B cell (primary cell): ENCODE results near the gene PPL. TPM values are rescaled to one million over a fixed set of nuclear protein-coding genes. Genes with fewer than 3 reads are reported as not detected.

Experiments used
- ATAC-seq: fragments of 200-7000 bp; cut with Tn5 transposase; one replicate; pipeline ENCODE4 v1.10.0; 2021; ENCODE audit warnings: low read depth, mild to moderate bottlenecking, moderate number of reproducible peaks, moderate library complexity
- CTCF ChIA-PET: fragments of 350-600 bp; sonication (Branson Sonifier 250); formaldehyde crosslinking; loops from one replicate; lab custom pipeline; 2021; ENCODE audit warnings: antibody characterized with exemption, inconsistent platforms; lab: Charles Lee
- POLR2A ChIA-PET: fragments of 350-600 bp; sonication (Branson Sonifier 250); formaldehyde crosslinking; loops from one replicate; lab custom pipeline; 2021; ENCODE audit warnings: antibody characterized with exemption; lab: Charles Lee
- DNase-seq: peaks from one replicate; pipeline ENCODE4 v3.0.0; 2013
- H2AFZ ChIP-seq: 2 replicates; pipeline ENCODE4 v1.6.1; 2012; ENCODE audit warnings: mild to moderate bottlenecking, low read depth, low read length; ENCODE audit not compliant: insufficient read depth, poor library complexity, severe bottlenecking
- H3K27ac ChIP-seq, 2 donors: 1 replicate in 1 of 2; 2 replicates in 1 of 2; pipeline ENCODE4 v1.5.1; 2012 to 2013; ENCODE audit warnings: low read length in 2 of 2, mild to moderate bottlenecking in 2 of 2, moderate library complexity in 1 of 2
- H3K27me3 ChIP-seq, 4 experiments: fragments of 200-600 bp in 1 of 4; sonication (generic) in 1 of 4; replicated peaks in 1 of 4; 1 replicate in 2 of 4; 2 replicates in 2 of 4; pipeline versions ENCODE4 v1.6.1 to v1.7.0; 2013 to 2016; ENCODE audit warnings: low read length in 3 of 4, mild to moderate bottlenecking in 2 of 4, mixed read lengths in 1 of 4, moderate library complexity in 1 of 4; ENCODE audit not compliant: insufficient read depth in 4 of 4, control insufficient read depth in 3 of 4; ENCODE audit errors: control extremely low read depth in 1 of 4
- H3K36me3 ChIP-seq, 2 experiments: replicated peaks in 1 of 2; 1 replicate in 1 of 2; 2 replicates in 1 of 2; pipeline versions ENCODE4 v1.6.1 to v1.7.1; 2013; ENCODE audit warnings: low read length in 1 of 2; ENCODE audit not compliant: insufficient read depth in 2 of 2, control insufficient read depth in 1 of 2; ENCODE audit errors: control extremely low read depth in 1 of 2, extremely low read depth in 1 of 2
- H3K4me1 ChIP-seq, 2 donors: fragments of 200-600 bp in 1 of 2; sonication (generic) in 1 of 2; 1 replicate in 1 of 2; 2 replicates in 1 of 2; pipeline versions ENCODE4 v1.5.1 to v1.6.1; 2013 to 2017; ENCODE audit warnings: low read length in 2 of 2; ENCODE audit not compliant: control insufficient read depth in 2 of 2, insufficient read depth in 2 of 2
- H3K4me2 ChIP-seq: replicated peaks from 2 replicates; pipeline ENCODE3; 2012; ENCODE audit warnings: mild to moderate bottlenecking, low read depth, low read length; ENCODE audit not compliant: poor library complexity, severe bottlenecking
- H3K4me3 ChIP-seq, 5 experiments: fragments of 200-600 bp in 1 of 5; sonication (generic) in 1 of 5; 1 replicate in 3 of 5; 2 replicates in 2 of 5; pipeline versions ENCODE4 v1.5.1 to v1.7.0; 2011 to 2016; ENCODE audit warnings: low read length in 4 of 5, mild to moderate bottlenecking in 4 of 5, low read depth in 2 of 5, control low read depth in 1 of 5, moderate library complexity in 1 of 5; ENCODE audit not compliant: insufficient read depth in 1 of 5; ENCODE audit errors: control extremely low read depth in 1 of 5, extremely low read depth in 1 of 5
- H3K79me2 ChIP-seq: fragments of 200-600 bp; sonication (generic); one replicate; pipeline ENCODE4 v1.6.0; 2016; ENCODE audit warnings: low read length; ENCODE audit not compliant: control insufficient read depth, insufficient read depth
- H3K9ac ChIP-seq: fragments of 200-600 bp; sonication (generic); 2 replicates; pipeline ENCODE4 v1.6.1; 2017; ENCODE audit warnings: mild to moderate bottlenecking, low read length, moderate library complexity
- H3K9me3 ChIP-seq, 3 donors: one replicate each; pipeline versions ENCODE4 v1.6.1 to v1.7.1; 2013; ENCODE audit warnings: low read length in 2 of 3; ENCODE audit not compliant: control insufficient read depth in 2 of 3, insufficient read depth in 1 of 3; ENCODE audit errors: control extremely low read depth in 1 of 3
- H4K20me1 ChIP-seq: 2 replicates; pipeline ENCODE4 v1.6.0; 2012; ENCODE audit warnings: mild to moderate bottlenecking, low read length; ENCODE audit not compliant: insufficient read depth, control insufficient read depth, poor library complexity, severe bottlenecking
- H3K27ac Mint-ChIP-seq: one replicate; pipeline ENCODE4 v1.8.0; 2021; ENCODE audit warnings: mixed read lengths
- H3K27me3 Mint-ChIP-seq: one replicate; pipeline ENCODE4 v1.8.0; 2021; ENCODE audit warnings: mixed read lengths
- H3K4me1 Mint-ChIP-seq: one replicate; pipeline ENCODE4 v1.8.0; 2021; ENCODE audit warnings: mixed read lengths
- H3K4me3 Mint-ChIP-seq: one replicate; pipeline ENCODE4 v1.8.0; 2021; ENCODE audit warnings: mixed read lengths
- H3K9me3 Mint-ChIP-seq: one replicate; pipeline ENCODE4 v1.8.0; 2022; ENCODE audit warnings: mixed read lengths; ENCODE audit not compliant: insufficient read depth
- EZH2 ChIP-seq: IDR thresholded peaks from 2 replicates; pipeline ENCODE4 v1.6.1; 2012; ENCODE audit warnings: borderline replicate concordance, low read depth, mild to moderate bottlenecking, moderate library complexity, low read length; ENCODE audit not compliant: insufficient read depth, poor library complexity, severe bottlenecking
- WGBS: methylation state at CpG from one replicate; pipeline ENCODE4 v1.1.5; 2013; ENCODE audit warnings: missing lambda C conversion rate; ENCODE audit not compliant: insufficient coverage; 5-methylcytosine and 5-hydroxymethylcytosine counted together
- intact Hi-C: fragments of 100-400 bp; cut with micrococcal nuclease; formaldehyde crosslinking; loops from one replicate; pipeline ENCODE4 v1.10.0; 2022
- polyA plus RNA-seq: library from polyadenylated mRNA; depleted of rRNA; stranded (reverse); fragments of >200 nt; gene quantifications from 2 replicates; pipeline ENCODE4 v1.2.3, GENCODE V29; 2012
- total RNA-seq, 2 donors: library from RNA; stranded (reverse); fragments of 120-200 nt in 1 of 2; gene quantifications; 1 replicate in 1 of 2; 2 replicates in 1 of 2; pipeline versions ENCODE4 v1.2.3 to v1.2.4, GENCODE V29; 2013 to 2022
- TF ChIP-seq, protein P1 (sequence below): fragments of 200-600 bp; IDR thresholded peaks from one replicate; pipeline ENCODE4 v1.8.0; 2022; ENCODE audit warnings: antibody characterized with exemption, mild to moderate bottlenecking

Gene PPL
- total and polyA plus RNA-seq, 2 donors (not counting 1 experiment from before 2014, with no cell fraction given), result not detected

- no peaks in the 10 kb centered on the region for H3K27me3 Mint-ChIP-seq
- H3K4me3 Mint-ChIP-seq, result no peak overlapping the region
- Histone ChIP-seq H3K4me1 (no peaks in the 10 kb centered on the region), H3K36me3 (peaks cover 0 to 45% of the 10 kb centered on the region in 2 experiments), H3K4me3 (no peak overlapping the region), H3K27me3 (no peaks in the 10 kb centered on the region), H3K9ac (no peak overlapping the region), H3K79me2 (no peaks in the 10 kb centered on the region), H4K20me1 (no peaks in the 10 kb centered on the region), H3K9me3 (no peaks in the 10 kb centered on the region), H3K4me2 (no peak overlapping the region), H3K27ac (no peak overlapping the region), H2AFZ (no peak overlapping the region)
- no peak for ATAC-seq
- intact Hi-C loops, result no loop called here
- WGBS, result 97% methylated on average over 21 of the region's 25 CpGs
- no peaks in the 10 kb centered on the region for H3K4me1 Mint-ChIP-seq
- H3K27ac Mint-ChIP-seq, result no peak overlapping the region
- no peaks in the 10 kb centered on the region for H3K9me3 Mint-ChIP-seq
- no peak for DNase-seq
- POLR2A ChIA-PET, result no interaction called here
- TF ChIP-seq, protein P1, sequence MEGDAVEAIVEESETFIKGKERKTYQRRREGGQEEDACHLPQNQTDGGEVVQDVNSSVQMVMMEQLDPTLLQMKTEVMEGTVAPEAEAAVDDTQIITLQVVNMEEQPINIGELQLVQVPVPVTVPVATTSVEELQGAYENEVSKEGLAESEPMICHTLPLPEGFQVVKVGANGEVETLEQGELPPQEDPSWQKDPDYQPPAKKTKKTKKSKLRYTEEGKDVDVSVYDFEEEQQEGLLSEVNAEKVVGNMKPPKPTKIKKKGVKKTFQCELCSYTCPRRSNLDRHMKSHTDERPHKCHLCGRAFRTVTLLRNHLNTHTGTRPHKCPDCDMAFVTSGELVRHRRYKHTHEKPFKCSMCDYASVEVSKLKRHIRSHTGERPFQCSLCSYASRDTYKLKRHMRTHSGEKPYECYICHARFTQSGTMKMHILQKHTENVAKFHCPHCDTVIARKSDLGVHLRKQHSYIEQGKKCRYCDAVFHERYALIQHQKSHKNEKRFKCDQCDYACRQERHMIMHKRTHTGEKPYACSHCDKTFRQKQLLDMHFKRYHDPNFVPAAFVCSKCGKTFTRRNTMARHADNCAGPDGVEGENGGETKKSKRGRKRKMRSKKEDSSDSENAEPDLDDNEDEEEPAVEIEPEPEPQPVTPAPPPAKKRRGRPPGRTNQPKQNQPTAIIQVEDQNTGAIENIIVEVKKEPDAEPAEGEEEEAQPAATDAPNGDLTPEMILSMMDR, result no peak
- TF ChIP-seq EZH2, result no peak
- CTCF ChIA-PET, result no interaction called here
Observed at GRCh38 chr16:4883501-4883900, 53.4 kb downstream of the PPL start.

GRCh38 chr16:4882633-4883285 lies 54.2 kb downstream of the PPL start:
- no peak for DNase-seq
- no peaks in the 10 kb centered on the region for H3K4me1 ChIP-seq
- H3K27me3 ChIP-seq, result no peaks in the 10 kb centered on the region
- no peaks in the 10 kb centered on the region for H3K9me3 Mint-ChIP-seq
- WGBS, result 96% methylated on average over 11 of the region's 11 CpGs
- TF ChIP-seq, protein P1, result no peak
- TF ChIP-seq EZH2, result no peak
- no peak overlapping the region for H2AFZ ChIP-seq
- H3K79me2 ChIP-seq, result no peaks in the 10 kb centered on the region
- intact Hi-C loops, result no loop called here
- H3K27me3 Mint-ChIP-seq, result no peaks in the 10 kb centered on the region
- no peaks in the 10 kb centered on the region for H3K4me1 Mint-ChIP-seq
- H3K9ac ChIP-seq, result no peak overlapping the region
- H3K27ac ChIP-seq, result no peak overlapping the region
- ChIA-PET POLR2A (no interaction called here), CTCF (no interaction called here)
- no peak overlapping the region for H3K27ac Mint-ChIP-seq
- no peaks in the 10 kb centered on the region for H4K20me1 ChIP-seq
- no peak for ATAC-seq
- H3K4me3 Mint-ChIP-seq, result no peak overlapping the region
- H3K36me3 ChIP-seq, result peaks cover 0 to 52% of the 10 kb centered on the region in 2 experiments
- H3K4me3 ChIP-seq, result no peak overlapping the region
- H3K9me3 ChIP-seq, result no peaks in the 10 kb centered on the region
- H3K4me2 ChIP-seq, result no peak overlapping the region
